ENCODE results near the gene CTNS.

CTNS gene

DNA sequence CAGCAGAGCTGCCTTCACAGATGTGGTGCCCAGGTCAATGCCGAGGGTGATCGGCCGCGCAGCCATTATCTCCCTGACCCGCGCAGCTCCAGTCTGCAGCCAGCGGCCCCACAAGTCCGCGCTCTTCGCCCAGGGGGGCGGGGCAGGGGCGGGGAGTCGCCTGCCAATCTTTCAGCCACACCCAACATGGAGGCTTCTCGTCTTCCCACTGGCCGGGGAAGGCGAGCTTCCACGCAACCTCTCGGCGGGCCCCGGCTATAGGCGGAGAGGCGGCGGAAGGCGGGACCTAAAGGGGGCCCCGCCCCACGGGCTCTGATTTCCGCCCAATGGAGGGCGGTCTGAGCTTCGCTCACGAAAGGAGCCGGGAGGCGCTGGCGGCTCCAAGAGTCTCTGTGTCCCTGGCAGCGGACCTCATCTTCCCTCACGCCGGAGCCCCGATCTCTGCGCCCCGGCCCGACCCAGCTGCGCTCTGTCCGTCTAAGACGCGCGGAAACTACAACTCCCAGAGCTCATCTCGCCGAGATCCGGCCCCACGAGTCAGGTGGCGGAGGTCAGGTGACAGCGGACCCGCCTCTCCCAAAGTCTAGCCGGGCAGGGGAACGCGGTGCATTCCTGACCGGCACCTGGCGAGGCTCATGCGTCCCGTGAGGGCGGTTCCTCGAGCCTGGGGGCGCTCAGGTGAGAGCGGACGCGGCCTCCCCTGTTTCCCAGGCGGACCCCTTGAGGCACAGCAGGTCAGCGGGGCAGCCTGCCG lies at the start of gene CTNS, which contains the start of gene SHPK:
Gene CTNS, plus strand, starts transcription at position 607 of the 754 bp plus-strand sequence. CDS start 3,447 bp downstream, outside the sequence.
Gene SHPK, minus strand, starts transcription at position 97 of the 754 bp plus-strand sequence. Its CDS starts 31 bp downstream, at position 66.
- peak; percentile 95 for DNase-seq

- no peak for DNase-seq
Observed at GRCh38 chr17:3589784-3590183, 46.8 kb upstream of the CTNS start.

- DNase-seq: no peak
Observed at GRCh38 chr17:3590231-3590630, 46.3 kb upstream of the CTNS start.

GRCh38 chr17:3590768-3591167 lies 45.8 kb upstream of the CTNS start:
- DNase-seq: no peak

DNA sequence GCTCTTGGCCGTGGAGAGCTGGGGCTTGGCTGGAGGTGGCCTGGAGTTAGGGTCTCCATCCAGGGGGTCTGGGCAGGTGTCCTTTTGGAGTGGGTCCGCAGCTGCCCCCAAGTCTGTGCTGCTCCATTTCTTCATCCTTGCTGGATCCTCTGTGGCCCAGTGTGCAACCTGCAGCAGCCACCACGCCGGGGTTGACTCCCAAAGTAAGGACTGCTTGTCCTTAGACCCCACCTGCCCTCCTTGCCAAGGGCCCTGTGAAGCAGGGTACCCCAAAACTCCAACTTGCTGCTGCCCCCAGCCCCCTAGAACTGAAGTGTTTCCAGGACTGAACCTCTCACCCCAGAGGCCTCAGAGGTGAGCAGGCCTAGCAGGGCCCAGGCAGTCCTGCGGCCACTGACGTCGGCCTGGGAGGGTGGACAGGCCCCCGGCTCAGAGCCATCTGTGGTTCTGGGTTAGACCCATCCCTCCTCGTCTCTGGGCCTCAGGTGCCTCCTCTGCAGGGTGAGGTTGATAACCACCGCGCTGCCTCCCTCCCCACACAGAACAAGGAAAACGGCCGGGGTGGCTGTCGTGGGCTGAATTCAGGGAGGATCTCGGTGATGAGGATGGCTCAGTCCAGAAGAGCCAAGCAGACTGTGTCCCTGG lies 44.2 kb upstream of the CTNS start:
- no peak for DNase-seq

- DNase-seq: no peak
Observed at GRCh38 chr17:3593384-3593783, 43.2 kb upstream of the CTNS start.

GRCh38 chr17:3594051-3594800 lies 42.3 kb upstream of the CTNS start:
- no peak for DNase-seq

GRCh38 chr17:3594976-3595375 lies 41.6 kb upstream of the CTNS start:
- no peak for DNase-seq

GRCh38 chr17:3596804-3597464 lies 39.6 kb upstream of the CTNS start:
- DNase-seq: no peak

DNA sequence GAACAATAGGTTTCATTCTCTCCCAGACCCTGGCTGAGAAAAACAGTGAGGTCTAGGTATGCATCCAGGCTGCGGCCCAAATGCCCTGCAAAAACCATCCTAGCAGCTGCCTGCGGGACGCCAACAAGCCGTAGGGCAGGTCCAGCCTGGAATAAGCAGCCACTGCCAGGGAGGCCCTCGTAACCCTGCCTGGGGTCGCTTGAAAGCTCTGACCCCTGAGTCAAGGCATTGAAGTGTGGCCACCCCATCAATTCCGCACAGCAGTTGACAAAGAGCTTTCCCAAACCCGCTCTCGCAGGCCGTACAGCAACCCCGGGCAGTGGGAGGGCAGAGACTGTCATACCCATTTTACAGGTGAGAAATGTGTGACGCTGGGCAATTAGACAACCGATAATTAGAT lies 38.5 kb upstream of the CTNS start:
- DNase-seq: no peak

- DNase-seq: no peak
Observed at GRCh38 chr17:3600529-3601205, 35.9 kb upstream of the CTNS start.

DNA sequence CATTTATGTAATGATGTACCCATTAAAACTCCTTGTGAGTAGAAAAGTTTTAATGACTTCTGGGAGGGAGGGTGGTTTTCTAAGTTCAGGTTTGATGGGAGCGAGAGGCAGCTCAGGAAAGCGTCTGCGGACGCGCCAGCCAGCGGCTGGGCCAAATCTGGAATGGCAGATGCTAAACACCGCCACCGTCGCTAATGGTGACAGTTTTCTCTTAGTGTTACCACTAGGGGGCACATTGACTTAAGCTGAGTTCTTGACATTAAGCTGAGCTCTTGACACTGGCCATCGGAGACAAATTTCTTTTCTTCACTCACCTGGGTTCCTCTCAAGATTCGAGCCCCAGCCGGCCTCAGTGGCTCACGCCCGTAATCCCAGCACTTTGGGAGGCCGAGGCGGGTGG lies 34.1 kb upstream of the CTNS start:
- DNase-seq: no peak

GRCh38 chr17:3603119-3603869 lies 33.3 kb upstream of the CTNS start:
- DNase-seq: no peak

DNA sequence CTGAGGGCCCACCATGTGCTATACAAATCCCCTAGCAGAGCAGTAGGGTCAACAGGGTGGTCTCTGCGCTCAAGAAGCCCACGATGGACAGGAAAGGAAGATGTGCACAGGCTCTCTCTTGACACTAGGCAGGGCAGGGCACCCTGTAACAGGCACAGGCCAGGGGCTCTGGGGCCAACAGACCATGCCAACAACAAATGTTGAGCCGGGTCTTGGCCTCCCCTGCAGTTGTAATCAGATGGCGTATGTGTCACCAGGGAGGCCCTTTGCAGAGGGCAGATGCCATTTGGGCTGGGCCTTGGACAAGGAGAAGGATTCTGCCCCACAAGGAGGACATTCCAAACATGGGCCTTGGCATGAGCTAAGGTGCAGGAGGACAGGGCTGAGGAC lies 32.7 kb upstream of the CTNS start:
- no peak for DNase-seq

- no peak for DNase-seq
Observed at GRCh38 chr17:3609689-3610088, 26.9 kb upstream of the CTNS start.

DNA sequence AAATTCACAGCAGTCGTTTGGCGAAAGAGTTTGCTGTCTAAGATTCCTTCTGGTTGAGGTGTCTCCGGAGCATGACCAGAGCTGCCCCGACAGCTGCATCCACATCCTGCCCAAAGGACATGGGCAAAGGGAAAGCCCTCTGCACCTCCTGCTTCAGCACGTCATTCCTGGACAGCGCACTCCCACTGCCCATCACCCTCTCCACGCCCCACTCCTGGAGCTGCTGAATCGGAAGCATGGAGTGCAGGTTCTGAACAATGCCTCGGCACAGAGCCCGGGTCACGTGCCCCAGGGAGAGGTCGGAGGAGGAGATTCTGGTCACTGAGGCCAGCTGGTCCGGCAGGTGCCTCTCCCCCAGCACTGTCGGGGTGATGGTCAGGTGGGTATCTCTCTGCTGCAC lies 26.0 kb upstream of the CTNS start:
- no peak for DNase-seq

GRCh38 chr17:3613124-3613523 lies 23.4 kb upstream of the CTNS start:
- no peak for DNase-seq

GRCh38 chr17:3615160-3615870 lies 21.2 kb upstream of the CTNS start:
- no peak for DNase-seq

DNA sequence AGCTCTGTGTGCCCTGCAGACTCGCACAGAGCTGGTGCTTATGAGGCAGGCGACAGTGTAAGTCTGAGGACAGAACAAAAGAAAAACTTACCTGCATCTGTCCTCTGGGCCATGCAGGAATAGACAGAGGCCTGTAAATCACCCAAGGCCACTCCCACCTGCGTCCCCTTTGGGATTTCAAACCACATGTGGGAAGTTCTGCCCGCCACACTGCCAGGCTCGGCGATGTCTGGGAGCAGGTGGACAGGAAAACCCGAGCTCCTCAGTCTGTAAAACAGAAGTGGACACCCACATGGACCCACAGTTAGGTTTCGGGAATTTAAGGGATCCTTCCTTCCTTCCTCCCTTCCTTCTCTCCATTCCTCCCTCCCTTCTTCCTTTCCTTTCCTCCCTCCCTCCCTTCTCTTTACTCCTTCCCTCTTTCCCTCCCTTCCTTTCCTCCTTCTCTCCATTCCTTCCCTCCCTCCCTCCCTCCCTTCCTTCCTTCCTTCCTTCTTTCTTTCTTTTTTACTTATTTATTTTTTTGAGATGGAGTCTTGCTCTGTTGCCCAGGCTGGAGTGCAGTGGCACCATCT lies 15.3 kb upstream of the CTNS start:
- DNase-seq: no peak

- no peak for DNase-seq
Observed at GRCh38 chr17:3622977-3623594, 13.5 kb upstream of the CTNS start.
